NCI-H2029 (cell line): ENCODE data around the gene WDFY1.
"Not testable (repeated sequence)": the region's sequence is repeated elsewhere in the genome, so short reads cannot be mapped to it uniquely, and the experiment has no call there.

ENCODE experiments used
- DNase-seq: peaks from one replicate; lab custom pipeline; 2025; lab: John Stamatoyannopoulos, UW

The WDFY1 gene

DNA sequence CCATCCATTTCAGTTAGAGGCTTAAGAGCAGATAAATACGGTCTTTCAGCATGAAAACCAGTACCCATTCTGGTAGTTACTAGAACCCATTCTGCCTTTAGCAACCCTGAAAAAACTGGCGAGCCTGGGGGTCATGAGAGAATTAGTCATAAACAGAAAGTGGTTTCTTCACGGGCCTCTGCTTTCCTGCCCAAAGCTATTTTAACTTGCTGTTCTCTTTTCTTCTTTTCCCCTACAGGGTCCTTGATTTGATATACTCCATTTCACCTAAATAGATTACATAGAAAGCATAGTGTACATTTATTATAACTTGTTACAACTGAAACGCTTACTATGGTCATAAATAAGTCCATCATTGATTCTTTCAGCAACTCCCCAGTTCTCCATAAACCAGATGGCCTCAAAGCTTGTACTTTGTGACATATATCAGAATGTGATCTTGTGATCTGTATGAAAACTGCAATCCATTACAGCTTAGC is 48.3 kb downstream of the WDFY1 start:
- no peak for DNase-seq

DNA sequence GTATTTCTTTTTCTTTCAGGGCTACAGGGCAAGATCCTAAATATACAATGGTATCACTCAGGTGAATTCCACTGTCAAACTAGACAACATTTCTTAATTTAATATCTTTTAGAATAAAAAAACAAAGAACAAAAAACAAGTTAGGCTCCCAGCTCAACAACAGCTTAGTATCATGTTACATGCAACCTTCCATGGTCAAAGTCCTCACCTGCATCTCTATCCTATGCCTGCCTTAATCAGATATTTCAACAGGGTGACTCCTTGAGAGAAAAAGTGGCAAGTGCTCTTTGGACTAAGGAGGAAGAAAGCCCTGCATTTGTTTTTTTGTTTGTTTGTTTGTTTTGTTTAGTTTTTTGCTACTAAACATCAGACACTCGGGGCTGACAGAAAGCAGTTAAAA is 50.2 kb downstream of the WDFY1 start:
- DNase-seq: no peak

DNA sequence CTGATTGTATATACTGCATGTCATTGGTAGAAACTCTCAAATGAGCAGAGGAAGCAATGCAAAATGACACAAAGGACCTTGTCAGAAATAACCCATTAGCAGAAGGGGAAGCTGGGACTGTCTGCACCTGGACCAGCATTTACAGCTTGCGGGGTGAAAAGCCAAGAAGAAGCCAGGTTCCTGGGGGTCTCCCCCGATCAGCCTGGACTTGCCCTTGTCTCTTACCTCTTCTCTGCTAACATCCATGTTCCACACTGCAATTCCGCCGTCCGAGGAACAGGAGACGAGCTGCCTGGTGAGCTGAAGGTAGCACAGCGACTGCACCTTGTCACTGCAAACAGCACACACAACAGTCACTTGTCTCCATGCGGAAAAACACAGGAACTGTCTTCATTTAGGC is 51.1 kb downstream of the WDFY1 start:
- DNase-seq: no peak

DNA sequence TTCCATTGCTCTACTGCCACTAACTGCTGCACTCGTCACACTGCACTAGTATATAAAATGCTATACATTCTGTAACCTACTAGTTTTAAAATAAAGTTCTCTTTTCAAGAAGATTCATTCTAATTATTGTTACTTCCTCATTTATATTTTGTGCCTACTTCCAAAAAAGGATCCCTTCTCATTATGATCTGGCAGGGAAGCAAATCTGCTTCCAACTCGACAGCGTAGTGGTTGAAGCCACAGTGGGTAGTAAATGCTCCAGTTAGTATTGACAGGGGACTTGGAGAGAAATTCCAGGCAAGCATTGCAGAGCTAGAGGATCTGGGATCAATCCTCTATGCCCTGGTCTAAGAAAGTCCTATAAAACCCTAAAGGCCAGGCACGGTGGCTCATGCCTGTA is 54.4 kb downstream of the WDFY1 start:
- DNase-seq: no peak

DNA sequence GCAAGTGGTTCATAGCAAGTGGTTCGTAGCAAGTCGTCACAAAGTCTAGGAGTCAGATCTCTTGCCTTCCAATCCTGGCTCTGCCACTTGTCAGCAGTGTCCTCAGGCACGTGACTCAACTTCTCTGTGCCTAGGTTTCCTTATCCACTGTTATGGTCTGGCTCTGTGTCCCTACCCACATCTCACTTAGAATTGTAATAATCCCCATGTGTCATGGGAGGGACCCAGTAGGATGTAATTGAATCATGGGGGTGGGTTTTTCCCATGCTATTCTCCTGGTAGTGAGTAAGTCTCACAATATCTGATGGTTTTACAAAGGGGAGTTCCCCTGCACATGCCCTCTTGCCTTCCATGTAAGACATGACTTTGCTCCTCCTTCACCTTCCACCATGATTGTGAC is 55.9 kb downstream of the WDFY1 start:
- DNase-seq: no peak

DNA sequence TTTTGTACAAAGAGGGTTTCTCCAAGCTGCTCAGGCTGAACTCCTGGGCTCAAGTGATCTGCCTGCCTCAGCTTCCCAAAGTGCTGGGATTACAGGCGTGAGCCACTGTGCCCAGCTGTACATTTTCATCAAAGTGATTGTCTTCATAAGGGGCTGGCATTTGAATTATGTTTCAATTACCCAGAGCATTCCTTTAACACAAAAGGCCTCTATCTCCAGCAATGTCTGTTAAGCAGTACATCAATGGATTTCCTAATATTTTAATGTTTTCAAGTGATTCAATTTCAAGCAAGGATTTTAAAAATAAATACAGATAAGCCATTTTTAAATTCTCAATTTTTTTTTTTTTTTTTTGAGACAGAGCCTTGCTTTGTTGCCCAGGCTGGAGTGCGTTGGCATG is 56.9 kb downstream of the WDFY1 start:
- DNase-seq: no peak

DNA sequence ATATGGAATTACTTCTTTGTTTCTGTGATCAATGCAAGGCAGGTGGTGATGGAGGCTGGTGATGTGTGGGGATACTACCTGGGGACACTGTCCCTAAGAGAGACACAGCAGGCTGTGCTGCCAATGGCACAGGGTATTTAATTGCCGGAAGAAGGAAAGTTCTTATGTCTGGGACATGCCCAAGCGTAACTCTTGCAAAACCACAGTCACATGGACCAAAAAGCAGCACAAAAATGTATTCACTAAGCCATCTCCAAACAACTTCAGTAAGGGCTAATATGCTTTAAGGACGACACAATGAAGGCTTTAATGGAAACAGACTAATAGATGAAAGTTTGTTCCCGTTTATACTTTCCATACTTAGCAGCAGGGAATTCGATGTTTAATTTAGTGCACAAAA is 58.0 kb downstream of the WDFY1 start:
- no peak for DNase-seq

DNA sequence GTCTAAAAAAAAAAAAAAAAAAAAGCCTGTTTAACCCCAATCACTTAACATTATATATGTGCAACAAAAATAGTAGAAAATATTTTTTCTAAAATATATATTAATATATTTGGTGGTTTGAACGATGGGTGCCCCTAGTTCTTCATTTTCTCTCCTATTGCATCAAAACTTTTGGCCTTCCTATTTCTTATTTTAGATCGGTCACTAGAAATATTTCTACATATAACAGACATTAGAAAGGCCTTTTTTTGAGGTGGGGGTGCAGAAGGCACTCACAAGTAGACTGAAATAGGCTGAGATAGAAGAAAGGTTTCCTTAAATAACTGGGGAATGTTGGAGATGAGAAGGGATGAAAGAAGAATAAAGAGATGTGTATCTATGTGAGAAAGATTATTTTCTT is 58.4 kb downstream of the WDFY1 start:
- no peak for DNase-seq

DNA sequence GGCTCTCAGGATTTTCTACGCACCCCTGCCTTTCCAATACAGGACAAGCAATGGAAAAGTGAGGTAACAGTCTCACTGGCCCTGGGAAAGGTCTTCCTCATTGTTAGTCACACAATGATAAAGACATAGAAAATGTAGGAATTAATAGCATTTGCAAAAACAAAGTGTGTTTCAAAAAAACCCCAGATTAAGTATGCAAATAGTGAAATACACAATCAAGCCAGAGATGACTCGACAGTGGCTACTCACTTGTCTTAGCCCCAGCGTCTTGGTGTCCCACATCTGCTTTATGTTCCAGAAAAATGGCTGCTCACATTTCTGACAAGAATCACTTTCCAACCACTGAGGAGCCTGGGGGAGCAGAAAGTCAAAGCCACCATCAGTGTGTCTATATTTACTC is 60.7 kb downstream of the WDFY1 start:
- no peak for DNase-seq

DNA sequence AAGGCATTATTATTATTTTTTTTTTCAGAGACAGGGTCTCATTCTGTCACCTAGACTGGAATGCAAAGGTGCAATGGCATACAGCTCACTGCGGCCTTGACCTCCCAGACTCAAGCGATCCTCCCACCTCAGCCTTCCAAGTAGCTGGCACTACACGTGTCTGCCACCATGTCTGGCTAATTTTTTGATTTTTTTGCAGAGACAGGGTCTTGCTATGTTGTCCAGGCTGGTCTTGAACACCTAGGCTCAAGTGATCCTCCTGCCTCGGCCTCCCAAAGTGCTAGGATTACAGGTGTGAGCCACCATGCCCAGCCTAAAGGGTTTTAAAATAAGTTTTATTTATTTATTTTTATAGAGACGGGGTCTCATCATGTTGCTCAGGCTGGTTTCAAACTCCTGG is 62.4 kb downstream of the WDFY1 start:
- DNase-seq: no peak

DNA sequence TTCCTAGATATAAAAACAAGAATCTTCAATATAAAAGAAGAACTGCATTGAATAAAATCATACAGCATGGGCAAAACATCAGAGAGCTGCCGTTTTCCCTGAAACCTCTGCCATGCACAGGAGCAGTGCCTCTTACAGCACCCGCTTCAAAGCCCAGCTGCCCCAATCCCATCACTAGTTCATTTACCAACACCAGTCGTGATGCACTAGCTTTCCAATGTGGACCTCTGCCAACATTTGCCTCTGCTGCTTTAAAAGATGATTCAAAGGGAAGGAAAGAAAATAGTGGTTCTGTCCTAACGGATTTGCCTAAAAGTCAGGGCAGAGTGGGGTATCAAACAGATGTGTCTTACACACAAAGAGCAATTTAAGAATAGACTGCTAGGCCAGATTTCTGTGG is 64.3 kb downstream of the WDFY1 start:
- no peak for DNase-seq

DNA sequence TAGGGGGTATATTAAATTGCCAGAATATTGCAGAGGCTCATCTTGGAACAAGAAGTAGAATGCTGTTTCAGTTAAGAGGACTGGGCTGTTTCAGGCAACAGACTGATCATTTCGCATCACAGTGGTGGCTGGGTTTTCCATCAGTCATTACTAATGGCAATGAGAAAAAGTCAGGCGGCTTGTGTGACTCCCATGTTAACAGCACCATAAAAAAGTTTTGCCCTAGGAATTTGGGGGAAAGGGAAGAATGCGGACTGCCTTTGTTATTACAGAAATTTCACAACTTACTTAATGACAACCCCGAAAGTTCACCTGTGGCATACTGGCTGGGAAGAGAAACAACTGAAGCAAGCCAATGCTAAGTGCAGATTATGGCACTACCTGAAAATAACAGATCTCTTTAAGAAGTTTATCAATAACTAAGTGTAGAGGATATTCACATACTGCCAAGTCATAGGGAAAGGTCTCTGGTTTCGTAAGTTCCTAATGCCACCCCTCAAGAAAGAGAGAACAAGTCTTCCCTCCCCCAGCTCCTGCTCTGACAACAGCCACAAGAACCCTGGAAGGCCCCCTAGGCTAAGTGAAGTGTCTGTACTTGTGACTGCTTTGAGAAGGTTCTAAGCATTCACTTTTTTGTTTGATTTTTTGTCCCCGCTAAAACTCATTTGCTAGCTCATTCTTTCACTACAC is 67.3 kb downstream of the WDFY1 start:
- DNase-seq: no peak

DNA sequence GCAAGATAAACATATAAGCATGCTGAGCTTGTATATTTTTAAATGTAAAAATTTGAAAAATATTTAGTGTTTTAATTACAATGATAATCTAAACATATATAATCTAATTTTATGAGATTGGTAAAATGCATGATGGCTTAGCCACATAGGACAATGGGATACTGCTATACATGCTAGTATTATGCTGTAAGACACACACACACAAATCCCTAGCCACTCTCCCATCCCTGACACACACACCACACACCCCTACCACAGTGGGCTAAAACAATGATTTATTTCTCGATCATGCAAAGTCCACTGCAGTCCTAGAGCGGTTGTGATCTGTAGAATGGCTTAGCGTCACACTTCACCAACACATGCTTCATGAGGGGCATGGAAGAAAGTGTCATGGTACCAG is 71.5 kb downstream of the WDFY1 start:
- no peak for DNase-seq

DNA sequence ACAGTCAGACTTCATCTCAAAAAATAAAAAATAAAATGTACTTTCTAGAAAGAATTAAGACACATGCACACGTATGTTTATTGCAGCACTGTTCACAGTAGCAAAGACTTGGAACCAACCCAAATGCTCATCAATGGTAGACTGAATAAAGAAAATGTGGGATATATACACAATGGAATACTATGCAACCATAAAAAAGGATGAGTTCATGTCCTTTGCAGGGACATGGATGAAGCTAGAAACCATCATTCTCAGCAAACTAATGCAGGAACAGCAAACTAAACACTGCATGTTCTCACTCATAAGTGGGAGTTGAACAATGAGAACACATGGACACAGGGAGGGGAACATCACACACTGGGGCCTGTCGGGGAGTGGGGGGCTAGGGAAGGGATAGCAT is 72.4 kb downstream of the WDFY1 start:
- not testable (repeated sequence) for DNase-seq

DNA sequence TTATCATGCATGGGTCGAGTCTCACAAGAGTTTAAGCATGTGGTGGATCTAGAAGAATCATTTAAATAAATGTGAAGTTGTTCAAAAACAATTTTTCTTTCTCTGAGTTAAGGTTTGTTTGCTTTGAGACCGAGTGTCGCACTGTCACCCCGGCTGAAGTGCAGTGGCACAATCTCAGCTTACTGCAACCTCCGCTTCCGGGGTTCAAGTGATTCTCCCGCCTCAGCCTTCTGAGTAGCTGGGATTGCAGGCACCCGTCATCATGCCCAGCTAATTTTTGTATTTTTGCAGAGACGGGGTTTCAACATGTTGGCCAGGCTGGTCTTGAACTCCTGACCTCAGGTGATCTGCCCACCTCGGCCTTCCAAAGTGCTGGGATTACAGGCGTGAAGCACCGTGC is 73.5 kb downstream of the WDFY1 start:
- DNase-seq: not testable (repeated sequence)

DNA sequence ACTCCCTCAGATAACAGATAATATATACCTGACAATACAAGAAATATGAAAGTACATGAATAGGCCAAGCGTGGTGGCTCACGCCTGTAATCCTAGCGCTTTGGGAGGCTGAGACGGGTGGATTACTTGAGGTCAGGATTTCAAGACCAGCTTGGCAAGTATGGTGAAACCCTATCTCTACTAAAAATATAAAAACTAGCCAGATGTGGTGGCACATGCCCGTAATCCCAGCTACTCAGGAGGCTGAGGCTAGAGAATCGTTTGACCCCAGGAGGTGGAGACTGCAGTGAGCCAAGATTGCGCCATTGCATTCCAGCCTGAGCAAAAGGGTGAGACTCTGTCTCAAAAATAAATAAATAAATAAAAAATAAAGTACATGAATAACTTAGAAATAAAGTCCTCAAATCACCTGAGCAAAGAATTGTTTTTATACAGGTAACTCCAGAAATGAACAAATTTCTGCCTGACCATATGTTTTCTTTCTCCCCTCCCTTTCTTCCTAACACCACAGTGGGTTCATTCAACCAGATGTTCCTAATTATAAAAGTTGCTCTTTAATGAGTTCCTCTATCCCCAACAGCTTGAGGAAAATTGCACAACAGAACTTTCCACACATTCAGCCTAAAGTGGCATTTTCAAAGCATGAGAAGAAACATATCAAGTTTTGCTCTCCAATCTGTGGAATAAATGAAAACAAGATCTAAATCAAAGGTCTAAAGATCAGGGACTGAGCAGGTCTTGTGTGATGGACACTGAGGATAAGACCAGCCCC is 74.1 kb downstream of the WDFY1 start:
- no peak for DNase-seq

DNA sequence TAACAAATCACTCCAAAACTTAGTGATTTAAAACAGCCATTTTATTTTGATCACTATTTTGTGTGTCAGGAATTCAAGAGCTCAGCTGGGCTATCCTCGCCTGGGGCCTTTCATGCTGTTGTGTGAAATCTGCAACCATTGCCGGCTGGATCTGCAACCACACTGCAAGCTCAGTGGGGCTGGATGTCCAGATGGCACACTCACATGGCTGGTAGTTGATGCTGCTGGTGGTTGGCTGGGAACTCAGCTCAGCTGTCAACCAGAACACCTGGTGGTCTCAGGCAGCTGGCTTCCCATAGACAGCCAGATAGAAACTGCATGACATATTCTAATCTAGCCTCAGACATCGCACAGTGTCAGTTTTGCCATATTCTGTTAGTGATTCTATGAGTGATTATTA is 77.1 kb downstream of the WDFY1 start:
- no peak for DNase-seq

DNA sequence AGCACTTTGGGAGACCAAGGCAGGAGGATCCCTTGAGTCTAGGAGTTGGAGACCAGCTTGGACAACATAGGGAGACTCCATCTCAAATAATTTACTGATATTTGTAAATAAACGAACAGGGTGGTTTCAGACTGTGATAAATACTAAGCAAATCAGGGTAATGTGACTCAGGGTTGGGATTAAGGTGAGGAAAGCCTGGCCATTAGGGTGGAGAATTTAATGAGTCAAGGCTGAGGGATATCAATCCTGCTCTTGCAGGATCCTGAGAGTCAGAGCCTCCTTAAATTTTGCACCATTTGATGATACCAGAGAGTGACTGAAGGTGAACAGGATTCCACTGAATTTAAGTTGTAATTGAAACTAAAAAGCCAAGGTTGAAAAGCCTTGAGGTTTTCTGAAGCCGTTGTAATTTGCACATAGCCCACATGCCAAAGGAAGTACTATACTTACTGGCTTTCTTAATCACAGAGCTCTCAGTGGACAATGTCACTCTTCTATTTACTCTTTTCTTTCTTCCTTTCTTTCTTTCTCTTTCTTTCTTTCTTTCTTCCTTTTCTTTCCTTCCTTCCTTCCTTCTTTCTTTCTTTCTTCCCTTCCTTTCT is 79.1 kb downstream of the WDFY1 start:
- no peak for DNase-seq

DNA sequence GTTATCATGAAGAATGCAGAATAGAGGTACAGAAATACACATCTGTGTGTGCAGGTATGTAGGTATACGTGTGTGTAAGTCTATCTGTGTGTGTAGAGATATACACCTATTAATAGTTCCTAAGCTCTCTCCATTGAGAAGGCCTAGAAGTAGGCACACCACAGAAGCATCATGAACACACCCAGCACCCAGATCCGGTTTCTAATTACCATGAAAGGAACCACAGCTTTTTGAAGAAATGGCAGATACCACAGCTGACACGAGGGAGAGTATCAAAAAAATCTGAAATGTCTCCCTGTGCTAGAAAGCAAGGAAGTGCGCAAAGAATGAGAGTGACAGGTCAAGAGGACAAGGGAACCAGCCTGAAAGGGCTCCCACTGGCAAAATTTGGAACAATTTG is 80.0 kb downstream of the WDFY1 start:
- DNase-seq: no peak

DNA sequence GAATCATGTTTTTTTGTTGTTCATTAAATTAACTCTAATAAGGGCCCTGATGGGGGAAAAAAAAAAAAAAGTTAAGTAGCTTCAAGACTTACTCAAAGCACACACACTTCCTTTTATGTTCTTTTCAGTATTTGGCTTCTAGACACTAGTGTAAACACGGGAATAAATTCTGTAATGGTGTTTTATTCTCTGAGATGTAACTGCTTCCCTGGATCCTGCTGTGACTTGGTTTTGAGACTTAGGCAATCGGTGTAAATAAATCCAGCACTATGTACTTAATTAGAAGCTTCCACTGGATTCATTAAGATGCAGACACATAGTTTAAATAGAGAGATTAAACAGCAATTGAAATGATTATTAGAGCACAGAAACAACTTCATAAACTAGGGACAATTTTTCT is 81.6 kb downstream of the WDFY1 start:
- no peak for DNase-seq

DNA sequence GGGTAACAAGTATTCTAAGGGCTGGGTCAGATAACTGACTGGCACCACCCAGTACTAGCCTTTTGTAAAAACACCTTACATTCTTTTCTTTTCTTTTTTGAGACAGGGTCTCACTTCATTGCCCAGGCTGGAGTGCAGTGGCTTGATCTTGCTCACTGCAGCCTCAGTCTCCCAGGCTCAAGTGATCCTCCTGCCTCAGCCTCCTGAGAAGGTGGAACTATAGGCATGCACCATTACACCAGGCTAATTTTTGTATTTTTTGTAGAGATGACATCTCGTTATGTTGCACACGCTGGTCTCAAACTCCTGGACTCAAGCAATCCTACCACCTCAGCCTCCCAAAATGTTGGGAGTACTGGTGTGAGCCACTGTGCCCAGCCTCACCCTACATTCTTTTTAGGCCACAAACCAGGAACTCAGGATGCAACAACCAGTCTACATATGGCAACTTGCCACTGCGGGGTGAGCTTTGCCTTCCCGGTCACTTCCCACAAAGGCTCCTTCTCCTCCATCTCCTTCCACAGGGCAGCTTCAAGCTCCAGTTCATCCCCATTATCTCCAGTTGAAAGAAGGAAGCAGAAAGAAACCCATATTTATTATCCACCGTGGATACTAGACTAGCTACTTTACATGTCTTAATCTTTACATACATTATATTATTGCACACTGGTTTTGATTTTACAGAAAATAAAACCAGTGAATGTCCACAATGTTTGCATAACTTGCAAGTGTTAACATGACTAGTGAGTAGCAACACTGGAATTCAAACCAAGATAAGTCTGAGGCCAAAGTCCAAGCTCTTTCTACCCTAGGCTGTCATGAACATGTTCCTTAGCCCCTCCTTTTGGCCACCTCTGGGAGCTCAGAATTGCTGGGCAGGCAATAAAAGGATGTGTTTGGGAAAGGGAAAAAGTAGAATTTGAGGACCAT is 84.1 kb downstream of the WDFY1 start:
- DNase-seq: no peak

DNA sequence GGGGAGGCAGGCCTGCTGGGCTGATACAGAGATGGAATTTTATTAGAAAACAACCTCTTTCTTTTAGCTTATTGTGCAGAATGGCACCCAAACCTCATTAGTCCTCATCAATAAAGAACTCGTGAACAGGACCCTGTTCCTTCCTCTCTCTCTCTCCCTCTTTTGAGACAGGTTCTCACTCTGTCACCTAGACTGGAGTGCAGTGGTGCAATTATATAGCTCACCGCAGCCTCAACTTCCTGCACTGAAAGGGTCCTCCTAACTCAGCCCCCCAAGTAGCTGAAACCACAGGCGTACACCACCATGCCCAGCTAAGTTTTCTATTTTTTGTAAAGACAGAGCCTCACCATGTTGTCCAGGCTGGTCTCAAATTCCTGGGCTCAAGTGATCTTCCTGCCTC is 86.1 kb downstream of the WDFY1 start:
- DNase-seq: no peak
